HCT116 (cell line): ENCODE results near the gene ZNF446. TPM values are rescaled to one million over a fixed set of nuclear protein-coding genes. Genes with fewer than 3 reads are reported as not detected.

Experiments
- ATAC-seq: fragments of 200-7000 bp; cut with Tn5 transposase; 2 replicates; pipeline ENCODE4 v1.9.1; 2020; ENCODE audit warnings: mild to moderate bottlenecking, moderate library complexity
- BruUV-seq: library from RNA; stranded (reverse); fragments of 400-500 nt; replicated peaks from 2 replicates; lab custom pipeline; 2021; lab: Mats Ljungman, UMichigan
- CTCF ChIA-PET: fragments of 300-600 bp; sonication (Branson Sonifier 250); formaldehyde crosslinking; loops from one replicate; lab custom pipeline; 2021; ENCODE audit warnings: antibody characterized with exemption; lab: Charles Lee
- POLR2A ChIA-PET: fragments of 300-600, 350-600 bp; sonication (Branson Sonifier 250); formaldehyde crosslinking; loops from one replicate; lab custom pipeline; 2021; ENCODE audit warnings: antibody characterized with exemption; lab: Charles Lee
- RAD21 ChIA-PET, 2 experiments: fragments of 300-600 bp; sonication (Branson Sonifier 250); formaldehyde crosslinking; loops; one replicate each; lab custom pipeline; 2023; ENCODE audit warnings: low total read pairs in 2 of 2; ENCODE audit not compliant: uncharacterized antibody in 2 of 2, unreplicated experiment in 2 of 2, low non-redundant PET in 1 of 2; lab: Charles Lee
- DNase-seq: peaks from one replicate; pipeline ENCODE4 v3.0.0-alpha.2; 2010; ENCODE audit warnings: low read depth, low spot score
- H2AFZ ChIP-seq: fragments of 200-600 bp; shearing (Covaris generic), sonication (generic); 2 replicates; pipeline ENCODE4 v1.6.1; 2017; ENCODE audit warnings: low read depth, mixed run types, mixed read lengths, antibody characterized with exemption, low read length; ENCODE audit not compliant: poor library complexity, severe bottlenecking
- H3K27ac ChIP-seq: 2 replicates; pipeline ENCODE4 v1.5.1; 2012; ENCODE audit warnings: low read depth, low read length
- H3K27me3 ChIP-seq: fragments of 200-600 bp; sonication (generic); 2 replicates; pipeline ENCODE4 v1.6.1; 2016; ENCODE audit warnings: mixed run types, low read length, mixed read lengths; ENCODE audit not compliant: insufficient read depth
- H3K36me3 ChIP-seq, 2 experiments: fragments of 200-500 bp in 1 of 2; fragments of 200-600 bp in 1 of 2; sonication (Bioruptor generic) in 1 of 2; sonication (generic) in 1 of 2; 2 replicates each; pipeline versions ENCODE4 v1.5.1 to v1.6.1; 2014 to 2016; ENCODE audit warnings: low read length in 2 of 2, inconsistent platforms in 1 of 2, mixed read lengths in 1 of 2, mixed run types in 1 of 2; ENCODE audit not compliant: insufficient read depth in 2 of 2, control insufficient read depth in 1 of 2
- H3K4me1 ChIP-seq, 2 experiments: fragments of 200-600 bp in 1 of 2; sonication (generic) in 1 of 2; 2 replicates each; pipeline versions ENCODE4 v1.5.1 to v1.6.1; 2012 to 2017; ENCODE audit warnings: low read length in 2 of 2, inconsistent platforms in 1 of 2, mild to moderate bottlenecking in 1 of 2, mixed read lengths in 1 of 2, mixed run types in 1 of 2, moderate library complexity in 1 of 2; ENCODE audit not compliant: insufficient read depth in 2 of 2, control insufficient read depth in 1 of 2
- H3K4me2 ChIP-seq: fragments of 200-600 bp; sonication (generic); 2 replicates; pipeline ENCODE4 v1.6.1; 2017; ENCODE audit warnings: mixed run types, low read length, mixed read lengths
- H3K4me3 ChIP-seq, 2 experiments: fragments of 200-600 bp in 1 of 2; sonication (generic) in 1 of 2; replicated peaks in 1 of 2; 2 replicates each; pipeline ENCODE4 v1.5.1; 2011 to 2016; ENCODE audit warnings: low read length in 2 of 2, control low read depth in 1 of 2, low read depth in 1 of 2, mild to moderate bottlenecking in 1 of 2, mixed read lengths in 1 of 2, mixed run types in 1 of 2
- H3K79me2 ChIP-seq: fragments of 200-600 bp; sonication (generic); 2 replicates; pipeline ENCODE4 v1.6.1; 2017; ENCODE audit warnings: mild to moderate bottlenecking, mixed run types, low read length, moderate library complexity, mixed read lengths; ENCODE audit not compliant: insufficient read depth
- H3K9ac ChIP-seq: fragments of 200-600 bp; sonication (generic); 2 replicates; pipeline ENCODE4 v1.6.1; 2016; ENCODE audit warnings: low read length, mixed read lengths
- H3K9me2 ChIP-seq: fragments of 200-600 bp; sonication (generic), shearing (Covaris generic); 2 replicates; pipeline ENCODE4 v1.6.1; 2017; ENCODE audit warnings: mixed run types, mild to moderate bottlenecking, moderate library complexity; ENCODE audit not compliant: insufficient read depth
- H3K9me3 ChIP-seq, 2 experiments: fragments of 200-500 bp in 1 of 2; fragments of 200-600 bp in 1 of 2; sonication (Bioruptor generic) in 1 of 2; sonication (generic) in 1 of 2; 2 replicates each; pipeline ENCODE4 v1.6.1; 2014 to 2017; ENCODE audit warnings: low read length in 2 of 2, mixed read lengths in 2 of 2, inconsistent platforms in 1 of 2, low read depth in 1 of 2, mild to moderate bottlenecking in 1 of 2, mixed run types in 1 of 2, moderate library complexity in 1 of 2; ENCODE audit not compliant: control insufficient read depth in 1 of 2, insufficient read depth in 1 of 2
- H4K20me1 ChIP-seq: fragments of 200-600 bp; sonication (generic), shearing (Covaris generic); 2 replicates; pipeline ENCODE4 v1.6.1; 2017; ENCODE audit warnings: mixed run types, mild to moderate bottlenecking, moderate library complexity; ENCODE audit not compliant: insufficient read depth
- CBX3 ChIP-seq: IDR thresholded peaks from 2 replicates; pipeline ENCODE4 v1.6.1; 2012; ENCODE audit warnings: low read depth
- CEBPB ChIP-seq: IDR thresholded peaks from 2 replicates; pipeline ENCODE4 v1.6.1; 2012; ENCODE audit warnings: low read depth
- ELF1 ChIP-seq: IDR thresholded peaks from 2 replicates; pipeline ENCODE4 v1.6.1; 2012; ENCODE audit warnings: low read depth, borderline replicate concordance
- EZH2 ChIP-seq: fragments of 200-600 bp; sonication (generic); IDR thresholded peaks from 2 replicates; pipeline ENCODE4 v1.6.1; 2017; ENCODE audit warnings: antibody characterized with exemption, mixed run types
- EZH2phosphoT487 ChIP-seq: fragments of 200-600 bp; IDR thresholded peaks from 2 replicates; pipeline ENCODE4 v1.6.1; 2018; ENCODE audit warnings: antibody characterized with exemption, borderline replicate concordance
- MAX ChIP-seq: IDR thresholded peaks from 2 replicates; pipeline ENCODE4 v1.6.1; 2012
- POLR2AphosphoS5 ChIP-seq: IDR thresholded peaks from 2 replicates; pipeline ENCODE4 v1.6.1; 2011; ENCODE audit warnings: mild to moderate bottlenecking, low read depth, low read length, moderate library complexity
- SIN3A ChIP-seq: IDR thresholded peaks from 2 replicates; pipeline ENCODE4 v1.6.1; 2012; ENCODE audit warnings: low read depth
- SP1 ChIP-seq: IDR thresholded peaks from 2 replicates; pipeline ENCODE4 v1.6.1; 2012; ENCODE audit warnings: low read depth
- TCF7L2 ChIP-seq: IDR thresholded peaks from 2 replicates; pipeline ENCODE4 v1.7.0; 2011; ENCODE audit warnings: borderline replicate concordance, inconsistent platforms; ENCODE audit not compliant: insufficient read depth, insufficient read length; ENCODE audit errors: extremely low read depth
- YY1 ChIP-seq: IDR thresholded peaks from 2 replicates; pipeline ENCODE4 v1.6.1; 2011; ENCODE audit warnings: low read length, low read depth, moderate library complexity, mild to moderate bottlenecking; ENCODE audit not compliant: insufficient replicate concordance; ENCODE audit errors: extremely low read depth
- intact Hi-C: fragments of 100-400 bp; cut with micrococcal nuclease; formaldehyde crosslinking; loops from 2 replicates; pipeline ENCODE4 v1.10.0; 2022
- total RNA-seq: library from RNA; stranded (reverse); gene quantifications from one replicate; pipeline ENCODE4 v1.2.1, GENCODE V29; 2021; ENCODE audit not compliant: unreplicated experiment

The ZNF446 gene
- total RNA-seq, 1 experiment from 2014 or later, result 6.5 TPM

DNA sequence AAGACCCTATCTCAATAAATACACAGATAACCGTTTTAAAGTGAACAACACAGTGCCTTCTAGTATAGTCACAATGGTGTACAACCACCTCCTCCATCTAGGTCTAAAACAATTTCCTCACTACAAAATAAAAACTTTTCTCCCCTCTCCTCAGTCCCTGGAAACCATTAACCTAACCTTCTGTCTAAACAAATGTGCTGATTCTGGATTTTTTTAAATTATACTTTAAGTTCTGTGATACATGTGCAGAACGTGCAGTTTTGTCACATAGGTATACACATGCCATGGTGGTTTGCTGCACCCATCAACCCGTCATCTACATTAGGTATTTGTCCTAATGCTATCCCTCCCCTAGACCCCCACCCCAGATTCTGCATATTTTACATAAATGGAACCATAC is 53.3 kb downstream of the ZNF446 start:
- CTCF ChIA-PET, result no interaction called here
- Histone ChIP-seq H3K27ac (no peak overlapping the region), H3K9me3 (no peaks in the 10 kb centered on the region), H3K79me2 (no peaks in the 10 kb centered on the region), H3K36me3 (no peaks in the 10 kb centered on the region), H3K9ac (no peak overlapping the region), H3K9me2 (no peaks in the 10 kb centered on the region), H4K20me1 (no peaks in the 10 kb centered on the region), H3K27me3 (peaks cover 4% of the 10 kb centered on the region; the same call in 1 of the 2 replicates)
- no peak for ATAC-seq
- DNase-seq, result no peak
- RAD21 ChIA-PET, result no interaction called here
- no peak for TF ChIP-seq SP1
- TF ChIP-seq SIN3A, result no peak
- no peak for TF ChIP-seq EZH2
- TF ChIP-seq ELF1, result no peak
- no peak for TF ChIP-seq MAX
- TF ChIP-seq CBX3, result no peak
- TF ChIP-seq CEBPB, result no peak
- TF ChIP-seq YY1, result no peak
- TF ChIP-seq EZH2phosphoT487, result no peak
- no peak for TF ChIP-seq TCF7L2
- TF ChIP-seq POLR2AphosphoS5, result no peak
- TF ChIP-seq, all 23 proteins: peak for 0
- intact Hi-C loops, result no loop called here
- Histone ChIP-seq H2AFZ (no peak overlapping the region), H3K4me2 (no peak overlapping the region), H3K4me3 (no peak overlapping the region), H3K4me1 (no peaks in the 10 kb centered on the region)
- POLR2A ChIA-PET, result no interaction called here
- no TSS peak for BruUV-seq

Other genes starting within 250 kb of the ZNF446 start
- gene ZNF544, start 247.4 kb upstream of the ZNF446 start, total RNA-seq, result 46.3 TPM
- 6.4 TPM for gene ZNF8, start 197.4 kb upstream of the ZNF446 start, total RNA-seq
- gene ERVK3-1, start 171.0 kb upstream of the ZNF446 start, total RNA-seq, result 28.1 TPM
- gene ZSCAN22, start 149.4 kb upstream of the ZNF446 start, total RNA-seq, result 4.6 TPM
- gene A1BG, start 122.9 kb upstream of the ZNF446 start, total RNA-seq, result 1.2 TPM
- 5.1 TPM for gene ZNF497, start 113.6 kb upstream of the ZNF446 start, total RNA-seq
- 3.2 TPM for gene ZNF837, start 95.3 kb upstream of the ZNF446 start, total RNA-seq
- gene RPS5, start 89.1 kb upstream of the ZNF446 start, total RNA-seq, result 1,982 TPM
- 1.2 TPM for gene RNF225, start 80.7 kb upstream of the ZNF446 start, total RNA-seq
- 25.8 TPM for gene ZNF584, start 67.7 kb upstream of the ZNF446 start, total RNA-seq
- gene ZNF132, start 36.2 kb upstream of the ZNF446 start, total RNA-seq, result not detected
- gene ZNF324B, start 24.7 kb upstream of the ZNF446 start, total RNA-seq, result 9.4 TPM
- gene ZNF324, start 9.3 kb upstream of the ZNF446 start, total RNA-seq, result 11.3 TPM
- 27.1 TPM for gene SLC27A5, start 35.6 kb downstream of the ZNF446 start, total RNA-seq
- gene ZBTB45, start 43.5 kb downstream of the ZNF446 start, total RNA-seq, result 12.0 TPM
- 908 TPM for gene TRIM28, start 67.7 kb downstream of the ZNF446 start, total RNA-seq
- gene CHMP2A, start 78.8 kb downstream of the ZNF446 start, total RNA-seq, result 125 TPM
- 120 TPM for gene UBE2M, start 82.3 kb downstream of the ZNF446 start, total RNA-seq
- 33.0 TPM for gene MZF1, start 97.0 kb downstream of the ZNF446 start, total RNA-seq